C4-2B (cell line): ENCODE data around the gene ADD1.

Experiments
- CTCF ChIP-seq: fragments of 450-650 bp; conservative IDR thresholded peaks from 2 replicates; pipeline ENCODE4 v1.5.1; 2017; ENCODE audit warnings: mild to moderate bottlenecking
- ZFX ChIP-seq: fragments of 450-650 bp; IDR thresholded peaks from 2 replicates; pipeline ENCODE4 v1.6.1; 2017

DNA sequence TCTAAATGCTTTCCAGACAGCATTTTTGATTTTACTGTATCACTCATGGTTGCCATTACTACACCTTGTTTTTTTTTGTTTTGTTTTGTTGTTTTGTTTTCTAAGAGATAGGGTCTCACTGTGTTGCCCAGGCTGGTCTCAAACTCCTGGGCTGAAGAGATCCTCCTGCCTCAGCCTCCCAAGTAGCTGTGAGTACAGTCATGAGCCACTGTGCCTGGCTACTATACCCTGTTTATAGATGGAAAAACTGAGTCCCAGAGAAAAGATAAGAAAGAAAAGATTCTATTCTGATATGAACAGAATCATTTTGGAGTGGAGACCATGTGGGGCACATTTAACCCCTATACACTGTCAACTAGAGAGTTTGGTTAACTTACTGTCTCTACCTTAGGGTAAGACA lies 20.0 kb downstream of the ADD1 start:
- no peak for TF ChIP-seq CTCF
- TF ChIP-seq ZFX, result no peak
